Measurements from ENCODE around the gene C6orf47.

The C6orf47 gene

DNA sequence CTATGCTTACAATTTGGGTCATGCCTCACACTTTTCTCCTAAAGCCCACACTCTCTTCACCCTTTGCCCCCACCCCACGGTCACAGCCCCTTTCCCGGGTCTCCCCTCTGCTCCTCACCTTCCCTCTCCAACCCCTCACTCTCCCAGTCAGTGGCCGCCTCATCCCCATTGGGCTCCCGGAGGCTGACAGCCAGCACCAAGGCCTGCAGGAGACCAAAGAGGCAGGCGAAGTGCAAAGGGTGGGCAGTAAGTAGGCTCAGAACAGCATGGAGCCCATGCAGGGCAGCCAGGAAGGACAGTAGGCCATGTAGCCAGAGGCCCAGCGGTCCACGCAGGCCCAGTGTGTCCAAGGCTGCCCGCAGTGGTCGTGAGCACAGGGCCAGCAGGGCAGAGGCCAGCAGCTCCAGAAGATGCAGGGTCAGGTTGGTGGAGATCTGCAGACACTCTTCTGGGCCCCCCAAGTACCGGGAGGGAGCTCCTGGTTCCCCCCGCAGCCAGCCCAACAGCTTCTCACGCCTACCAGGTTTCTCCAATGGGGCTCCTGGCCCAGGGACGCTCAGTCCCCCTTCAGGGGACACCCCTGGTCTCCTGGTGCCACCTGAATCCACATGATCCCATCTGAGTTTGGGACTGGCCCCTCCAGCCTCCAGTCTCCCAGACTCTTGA lies 1.5 kb downstream of the C6orf47 start:
- TF ChIP-seq, protein P1, sequence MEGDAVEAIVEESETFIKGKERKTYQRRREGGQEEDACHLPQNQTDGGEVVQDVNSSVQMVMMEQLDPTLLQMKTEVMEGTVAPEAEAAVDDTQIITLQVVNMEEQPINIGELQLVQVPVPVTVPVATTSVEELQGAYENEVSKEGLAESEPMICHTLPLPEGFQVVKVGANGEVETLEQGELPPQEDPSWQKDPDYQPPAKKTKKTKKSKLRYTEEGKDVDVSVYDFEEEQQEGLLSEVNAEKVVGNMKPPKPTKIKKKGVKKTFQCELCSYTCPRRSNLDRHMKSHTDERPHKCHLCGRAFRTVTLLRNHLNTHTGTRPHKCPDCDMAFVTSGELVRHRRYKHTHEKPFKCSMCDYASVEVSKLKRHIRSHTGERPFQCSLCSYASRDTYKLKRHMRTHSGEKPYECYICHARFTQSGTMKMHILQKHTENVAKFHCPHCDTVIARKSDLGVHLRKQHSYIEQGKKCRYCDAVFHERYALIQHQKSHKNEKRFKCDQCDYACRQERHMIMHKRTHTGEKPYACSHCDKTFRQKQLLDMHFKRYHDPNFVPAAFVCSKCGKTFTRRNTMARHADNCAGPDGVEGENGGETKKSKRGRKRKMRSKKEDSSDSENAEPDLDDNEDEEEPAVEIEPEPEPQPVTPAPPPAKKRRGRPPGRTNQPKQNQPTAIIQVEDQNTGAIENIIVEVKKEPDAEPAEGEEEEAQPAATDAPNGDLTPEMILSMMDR (IDR thresholded peaks at IDR 0.05; ENCODE audit: insufficient read depth, low read depth, low read length, missing control alignments): no peak
- peak overlapping the region; percentile 96 for H3K4me3 ChIP-seq (ENCODE audit: low read length)
- no peak for DNase-seq (ENCODE audit: low read depth)

DNA sequence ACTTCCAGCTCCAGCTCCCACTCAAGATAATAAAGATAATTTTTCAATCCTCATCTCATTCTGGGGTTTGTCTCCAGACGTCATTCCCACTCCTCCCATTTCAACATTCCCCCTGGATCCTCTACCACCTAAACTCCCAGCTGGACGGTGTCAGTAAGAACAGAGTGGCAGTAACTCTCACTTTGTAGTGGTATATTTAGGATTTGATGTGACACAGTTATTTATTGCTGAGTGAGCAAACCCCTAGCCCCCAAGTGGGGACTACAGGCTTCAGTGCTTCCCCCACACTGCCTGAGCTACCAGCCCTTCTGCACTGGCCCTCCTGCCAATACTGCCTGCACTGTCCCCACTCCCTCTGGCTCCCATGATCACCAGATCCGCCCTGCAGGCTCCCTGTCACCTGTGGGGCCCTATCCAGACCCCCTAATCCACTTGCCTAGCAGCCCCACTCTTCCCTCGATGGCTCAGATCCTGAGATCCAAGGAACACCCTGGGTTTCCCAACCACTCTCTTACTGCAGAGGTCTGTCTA lies 2.4 kb downstream of the C6orf47 start:
- H3K4me3 ChIP-seq (ENCODE audit: low read length): no peak overlapping the region
- TF ChIP-seq, protein P1 (IDR thresholded peaks at IDR 0.05; ENCODE audit: insufficient read depth, low read depth, low read length, missing control alignments): no peak
- DNase-seq (ENCODE audit: low read depth): no peak

DNA sequence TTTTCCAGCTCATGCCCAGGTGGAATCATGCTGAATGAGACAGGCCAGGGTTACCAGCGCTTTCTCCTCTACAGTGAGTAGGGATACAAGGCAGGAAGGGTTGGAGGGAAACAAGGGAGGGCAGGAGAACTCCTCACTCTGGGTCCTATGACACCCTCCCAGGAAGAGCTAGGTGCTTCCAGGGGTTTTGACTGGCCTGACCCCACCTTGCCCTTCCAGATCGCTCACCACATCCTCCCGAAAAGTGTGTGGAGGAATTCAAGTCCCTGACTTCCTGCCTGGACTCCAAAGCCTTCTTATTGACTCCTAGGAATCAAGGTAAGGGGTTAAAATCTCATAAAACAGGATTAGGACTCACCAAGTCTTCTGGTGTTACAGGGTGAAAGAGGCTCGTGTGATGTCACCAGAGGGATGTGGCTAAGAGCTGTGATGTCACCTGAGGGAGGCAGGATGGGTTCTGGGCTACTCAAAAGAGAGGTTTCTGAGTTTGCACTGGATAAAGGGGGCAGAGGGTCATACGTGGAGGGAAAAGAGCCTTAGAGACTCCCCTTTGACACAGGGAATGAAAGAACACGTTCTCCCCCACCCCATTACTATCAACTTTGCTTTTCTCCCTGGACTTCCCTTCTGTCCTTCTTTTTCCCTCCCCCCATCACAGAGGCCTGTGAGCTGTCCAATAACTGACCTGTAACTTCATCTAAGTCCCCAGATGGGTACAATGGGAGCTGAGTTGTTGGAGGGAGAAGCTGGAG lies 3.0 kb downstream of the C6orf47 start:
- no peak overlapping the region for H3K4me3 ChIP-seq (ENCODE audit: low read length)
- no peak for DNase-seq (ENCODE audit: low read depth)
- TF ChIP-seq, protein P1 (IDR thresholded peaks at IDR 0.05; ENCODE audit: insufficient read depth, low read depth, low read length, missing control alignments): no peak

DNA sequence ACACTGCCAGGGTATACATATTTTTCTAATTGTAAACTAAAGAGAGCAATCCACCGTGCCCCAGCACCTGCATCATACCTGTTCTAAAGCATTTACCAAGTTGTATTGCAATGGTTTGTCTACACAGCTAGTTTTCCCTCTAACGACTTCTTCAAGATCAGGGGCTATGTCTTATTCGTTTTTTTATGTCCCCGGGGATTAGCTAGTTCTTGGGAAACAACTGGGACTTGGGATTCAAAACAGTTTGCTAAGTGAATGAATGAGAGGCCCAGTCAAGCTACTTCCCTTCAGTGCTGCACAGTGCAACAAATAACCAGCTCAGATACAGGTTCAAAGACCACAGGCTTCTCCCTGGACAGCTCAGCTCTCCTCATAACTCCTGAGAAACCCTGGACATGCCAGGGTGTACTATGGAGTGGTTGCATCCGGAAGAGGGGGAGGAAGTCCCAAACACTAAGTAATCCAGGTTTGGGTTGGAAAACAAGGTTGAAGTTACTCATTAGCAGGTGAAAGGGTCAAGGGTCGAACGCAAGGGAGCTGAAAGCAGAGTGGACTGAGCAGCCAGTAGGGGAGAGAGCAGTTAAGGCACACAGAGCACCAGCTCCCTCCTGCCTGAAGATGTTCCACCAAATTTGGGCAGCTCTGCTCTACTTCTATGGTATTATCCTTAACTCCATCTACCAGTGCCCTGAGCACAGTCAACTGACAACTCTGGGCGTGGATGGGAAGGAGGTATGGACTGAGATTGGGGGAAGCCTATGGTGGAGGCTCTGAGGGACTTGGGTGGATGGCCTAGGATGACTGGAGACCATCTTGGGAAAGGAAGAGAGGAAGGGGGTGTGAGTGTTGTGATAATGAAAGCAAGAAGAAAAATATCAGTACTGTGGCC lies 5.0 kb downstream of the C6orf47 start, which contains the start of gene APOM:
Gene APOM, plus strand, starts transcription at position 546 of the 889 bp plus-strand sequence. Its CDS starts 73 bp downstream, at position 619.
- no peak for DNase-seq (ENCODE audit: low read depth)
- H3K4me3 ChIP-seq (ENCODE audit: low read length): no peak within 1 kb of the TSS
- TF ChIP-seq, protein P1 (IDR thresholded peaks at IDR 0.05; ENCODE audit: insufficient read depth, low read depth, low read length, missing control alignments): no peak

DNA sequence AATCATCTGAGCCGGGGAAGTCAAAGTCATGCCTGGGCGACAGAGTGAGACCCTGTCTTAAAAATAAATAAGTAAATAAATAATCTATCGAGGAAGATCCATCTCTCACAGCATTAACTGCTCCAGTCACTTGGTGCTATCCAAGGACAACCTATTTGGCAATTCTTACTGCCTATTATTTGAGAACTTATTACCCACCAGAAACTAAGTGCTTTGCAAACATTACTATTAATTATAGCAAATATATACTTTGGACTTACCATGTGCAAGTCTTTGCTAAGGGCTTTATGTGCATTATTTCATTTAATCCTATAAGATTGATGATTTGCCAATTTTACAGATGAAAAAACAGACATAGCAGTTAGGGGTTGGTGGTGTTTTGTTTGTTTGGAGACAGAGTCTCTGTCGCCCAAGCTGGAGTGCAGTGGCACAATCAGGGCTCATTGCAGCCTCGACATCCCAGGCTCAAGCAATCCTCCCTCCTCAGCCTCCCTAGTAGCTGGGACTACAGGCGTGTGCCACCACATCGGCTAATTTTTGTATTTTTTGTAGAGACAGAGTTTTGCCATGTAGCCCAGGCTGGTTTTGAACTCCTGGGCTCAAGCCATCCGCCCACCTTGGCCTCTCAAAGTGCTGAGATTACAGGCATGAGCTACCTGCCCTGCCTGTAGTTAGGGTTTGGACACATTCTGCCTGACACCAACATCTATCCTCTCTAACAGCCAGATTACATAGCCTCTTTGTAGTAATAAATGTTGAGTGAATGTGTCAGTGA lies 5.8 kb downstream of the C6orf47 start:
- TF ChIP-seq, protein P1 (IDR thresholded peaks at IDR 0.05; ENCODE audit: insufficient read depth, low read depth, low read length, missing control alignments): no peak
- no peak for DNase-seq (ENCODE audit: low read depth)
- no peak overlapping the region for H3K4me3 ChIP-seq (ENCODE audit: low read length)
